ENCODE results near the gene C14orf180. TPM values are rescaled to one million over a fixed set of nuclear protein-coding genes. Genes with fewer than 3 reads are reported as not detected.

The C14orf180 gene
- total RNA-seq, 1 donor from 2014 or later, result not detected

DNA sequence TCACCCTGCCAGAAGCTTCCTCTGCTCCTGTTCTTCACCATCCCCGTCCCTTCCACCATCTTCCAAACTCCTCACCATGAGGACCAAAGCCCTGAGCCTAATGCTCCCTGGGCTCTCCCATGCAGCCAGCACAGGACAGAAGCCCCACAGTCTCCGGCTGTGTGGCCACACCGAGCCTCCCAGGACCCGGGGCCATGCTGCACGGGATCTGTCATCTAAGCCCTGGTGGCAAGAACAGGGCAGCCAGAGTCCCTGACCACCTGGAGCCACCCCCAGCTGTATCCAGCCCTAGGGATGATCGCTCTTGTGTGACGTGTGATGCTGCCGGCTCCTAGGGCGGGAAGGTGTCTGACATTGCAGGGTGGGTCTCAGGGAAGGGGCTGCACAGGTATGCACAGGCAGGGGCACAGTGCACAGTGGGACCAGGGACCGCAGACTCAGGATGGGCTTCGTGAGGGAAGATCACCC is 16.9 kb downstream of the C14orf180 start:
- peaks cover 3% of the 10 kb centered on the region for H3K4me1 Mint-ChIP-seq (ENCODE audit: low read depth)
- TF ChIP-seq, protein P1, sequence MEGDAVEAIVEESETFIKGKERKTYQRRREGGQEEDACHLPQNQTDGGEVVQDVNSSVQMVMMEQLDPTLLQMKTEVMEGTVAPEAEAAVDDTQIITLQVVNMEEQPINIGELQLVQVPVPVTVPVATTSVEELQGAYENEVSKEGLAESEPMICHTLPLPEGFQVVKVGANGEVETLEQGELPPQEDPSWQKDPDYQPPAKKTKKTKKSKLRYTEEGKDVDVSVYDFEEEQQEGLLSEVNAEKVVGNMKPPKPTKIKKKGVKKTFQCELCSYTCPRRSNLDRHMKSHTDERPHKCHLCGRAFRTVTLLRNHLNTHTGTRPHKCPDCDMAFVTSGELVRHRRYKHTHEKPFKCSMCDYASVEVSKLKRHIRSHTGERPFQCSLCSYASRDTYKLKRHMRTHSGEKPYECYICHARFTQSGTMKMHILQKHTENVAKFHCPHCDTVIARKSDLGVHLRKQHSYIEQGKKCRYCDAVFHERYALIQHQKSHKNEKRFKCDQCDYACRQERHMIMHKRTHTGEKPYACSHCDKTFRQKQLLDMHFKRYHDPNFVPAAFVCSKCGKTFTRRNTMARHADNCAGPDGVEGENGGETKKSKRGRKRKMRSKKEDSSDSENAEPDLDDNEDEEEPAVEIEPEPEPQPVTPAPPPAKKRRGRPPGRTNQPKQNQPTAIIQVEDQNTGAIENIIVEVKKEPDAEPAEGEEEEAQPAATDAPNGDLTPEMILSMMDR (IDR thresholded peaks at IDR 0.05; ENCODE audit: unreplicated experiment), result no peak
- DNase-seq (ENCODE audit: low spot score, unreplicated experiment), result no peak
- H3K27ac Mint-ChIP-seq, result no peak overlapping the region
- H3K4me3 Mint-ChIP-seq (ENCODE audit: low read depth), result no peak overlapping the region
- H3K27me3 Mint-ChIP-seq, result peaks cover 12% of the 10 kb centered on the region
- H3K9me3 Mint-ChIP-seq (ENCODE audit: low read depth), result no peaks in the 10 kb centered on the region
- no peaks in the 10 kb centered on the region for H3K36me3 Mint-ChIP-seq (ENCODE audit: insufficient read depth)

GRCh38 chr14:104596927-104597351 is 17.4 kb downstream of the C14orf180 start:
- no peaks in the 10 kb centered on the region for H3K36me3 Mint-ChIP-seq (ENCODE audit: insufficient read depth)
- H3K27ac Mint-ChIP-seq, result no peak overlapping the region
- TF ChIP-seq, protein P1 (IDR thresholded peaks at IDR 0.05; ENCODE audit: unreplicated experiment), result no peak
- no peak for DNase-seq (ENCODE audit: low spot score, unreplicated experiment)
- H3K4me1 Mint-ChIP-seq (ENCODE audit: low read depth), result peaks cover 3% of the 10 kb centered on the region
- H3K4me3 Mint-ChIP-seq (ENCODE audit: low read depth), result no peak overlapping the region
- no peaks in the 10 kb centered on the region for H3K9me3 Mint-ChIP-seq (ENCODE audit: low read depth)
- peaks cover 12% of the 10 kb centered on the region for H3K27me3 Mint-ChIP-seq

- Mint-ChIP-seq H3K36me3 (ENCODE audit: insufficient read depth) (no peaks in the 10 kb centered on the region), H3K27me3 (peaks cover 6% of the 10 kb centered on the region)
Measured at GRCh38 chr14:104597576-104597975, 18.0 kb downstream of the C14orf180 start.

DNA sequence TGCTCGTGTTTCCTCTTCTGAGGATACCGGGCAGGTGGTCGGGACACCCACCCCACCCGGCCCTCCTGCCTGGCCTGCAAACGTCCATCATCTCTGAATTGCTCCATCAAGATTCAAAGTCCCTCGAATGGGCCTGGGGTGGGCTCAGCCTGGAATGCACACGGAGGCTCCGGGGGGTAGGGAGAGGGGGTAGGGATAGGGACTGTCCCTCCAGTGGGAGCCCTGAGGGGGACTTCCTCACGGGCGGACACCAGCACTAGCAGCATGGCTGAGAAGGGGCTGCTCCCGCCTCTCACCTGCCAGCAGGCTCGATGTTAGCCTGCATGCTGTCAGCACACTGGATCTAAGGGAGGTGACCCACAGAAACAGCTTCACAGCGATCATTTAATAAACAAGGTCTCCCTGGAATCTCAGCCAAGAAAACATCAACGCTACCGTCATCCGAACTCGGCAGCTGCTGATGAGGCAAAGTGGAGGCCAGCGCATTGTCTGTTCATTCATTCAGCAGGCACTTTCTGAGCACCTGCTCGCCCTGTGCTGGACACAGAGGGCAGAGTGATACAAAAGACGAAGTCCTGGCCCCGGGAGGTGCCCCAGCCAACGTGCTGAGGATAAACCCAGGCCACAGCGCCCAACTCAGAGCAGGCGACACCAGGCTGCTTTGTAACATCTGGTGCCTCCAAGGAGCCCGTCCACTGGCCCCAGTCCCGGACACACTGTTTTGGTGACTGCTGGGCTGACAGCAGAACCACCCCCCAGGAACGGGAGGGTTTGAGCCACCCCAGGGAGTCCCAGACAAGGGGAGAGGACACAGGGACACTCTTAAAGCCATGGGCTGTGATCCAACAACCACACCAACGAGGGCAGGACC is 18.7 kb downstream of the C14orf180 start:
- peaks cover 3% of the 10 kb centered on the region for H3K4me1 Mint-ChIP-seq (ENCODE audit: low read depth)
- H3K27ac Mint-ChIP-seq, result no peak overlapping the region
- no peaks in the 10 kb centered on the region for H3K9me3 Mint-ChIP-seq (ENCODE audit: low read depth)
- peaks cover 6% of the 10 kb centered on the region for H3K27me3 Mint-ChIP-seq
- DNase-seq (ENCODE audit: low spot score, unreplicated experiment), result no peak
- no peak overlapping the region for H3K4me3 Mint-ChIP-seq (ENCODE audit: low read depth)
- H3K36me3 Mint-ChIP-seq (ENCODE audit: insufficient read depth), result no peaks in the 10 kb centered on the region
- TF ChIP-seq, protein P1 (IDR thresholded peaks at IDR 0.05; ENCODE audit: unreplicated experiment), result no peak

More at GRCh38 chr14:104597576-104597975, 18.0 kb downstream of the C14orf180 start:
- no peak for DNase-seq (ENCODE audit: low spot score, unreplicated experiment)
- no peak overlapping the region for H3K27ac Mint-ChIP-seq
- TF ChIP-seq, protein P1 (IDR thresholded peaks at IDR 0.05; ENCODE audit: unreplicated experiment), result no peak
- peaks cover 3% of the 10 kb centered on the region for H3K4me1 Mint-ChIP-seq (ENCODE audit: low read depth)
- H3K4me3 Mint-ChIP-seq (ENCODE audit: low read depth), result no peak overlapping the region
- no peaks in the 10 kb centered on the region for H3K9me3 Mint-ChIP-seq (ENCODE audit: low read depth)

DNA sequence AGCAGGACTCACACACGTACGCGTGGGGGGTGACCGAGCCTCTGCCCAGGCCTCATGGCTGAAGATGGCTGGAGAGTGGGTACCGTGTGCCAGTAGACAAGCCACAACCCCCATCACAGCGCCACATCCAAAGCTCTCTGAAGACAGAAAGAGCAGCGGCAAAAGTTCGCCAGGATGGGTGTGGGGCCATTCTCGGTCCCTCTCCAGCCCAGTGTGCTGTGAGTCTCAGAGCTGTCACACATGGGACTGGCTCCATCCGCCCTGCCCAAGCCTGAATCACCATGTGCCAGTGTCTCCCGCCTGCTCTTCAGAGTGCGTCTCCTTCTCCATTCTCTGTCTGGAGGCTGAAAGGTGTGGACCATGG is 19.3 kb downstream of the C14orf180 start:
- TF ChIP-seq, protein P1 (IDR thresholded peaks at IDR 0.05; ENCODE audit: unreplicated experiment), result no peak
- no peak overlapping the region for H3K27ac Mint-ChIP-seq
- no peaks in the 10 kb centered on the region for H3K36me3 Mint-ChIP-seq (ENCODE audit: insufficient read depth)
- no peak overlapping the region for H3K4me3 Mint-ChIP-seq (ENCODE audit: low read depth)
- H3K4me1 Mint-ChIP-seq (ENCODE audit: low read depth), result peaks cover 1% of the 10 kb centered on the region
- H3K27me3 Mint-ChIP-seq, result peaks cover 7% of the 10 kb centered on the region
- no peaks in the 10 kb centered on the region for H3K9me3 Mint-ChIP-seq (ENCODE audit: low read depth)
- no peak for DNase-seq (ENCODE audit: low spot score, unreplicated experiment)
